GF-D8 (cell line): ENCODE measurements around the gene GPR158.

Experiments
- DNase-seq: peaks from one replicate; lab custom pipeline; 2025; lab: John Stamatoyannopoulos, UW

Gene GPR158

DNA sequence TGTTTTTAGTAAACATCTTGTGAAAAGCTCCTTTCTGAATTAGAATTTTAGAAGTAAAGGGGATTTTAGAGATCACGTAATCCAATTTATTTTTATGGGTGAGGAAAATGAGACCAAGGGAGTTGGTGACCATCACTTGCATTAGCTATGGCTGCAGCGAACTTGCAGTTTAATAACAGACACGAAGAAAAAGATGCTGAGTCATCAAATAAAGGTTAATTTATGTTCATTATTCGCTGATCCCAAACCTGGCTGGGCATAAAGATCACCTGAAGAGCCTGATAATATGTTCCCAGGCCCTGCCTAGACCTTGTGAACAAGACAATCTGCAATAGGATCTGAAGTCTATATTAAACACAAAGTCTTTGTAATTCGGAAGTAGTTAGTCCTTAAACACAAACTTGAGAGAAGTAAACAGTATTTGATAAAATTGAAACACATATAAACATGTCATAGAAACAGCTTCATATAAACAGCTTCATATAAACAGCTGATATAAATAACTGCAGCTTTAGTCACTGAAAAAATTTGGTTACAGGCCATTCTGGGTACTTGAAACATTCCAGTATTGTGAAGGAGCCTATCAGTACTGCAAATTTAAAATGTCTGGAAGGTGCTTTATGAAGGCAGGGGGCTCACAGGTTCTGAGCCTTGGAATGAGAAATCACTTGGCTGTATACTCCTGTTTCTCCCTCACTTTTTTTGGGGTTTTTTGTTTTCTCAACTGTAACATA, 16.5 kb downstream of the GPR158 start:
- no peak for DNase-seq

DNA sequence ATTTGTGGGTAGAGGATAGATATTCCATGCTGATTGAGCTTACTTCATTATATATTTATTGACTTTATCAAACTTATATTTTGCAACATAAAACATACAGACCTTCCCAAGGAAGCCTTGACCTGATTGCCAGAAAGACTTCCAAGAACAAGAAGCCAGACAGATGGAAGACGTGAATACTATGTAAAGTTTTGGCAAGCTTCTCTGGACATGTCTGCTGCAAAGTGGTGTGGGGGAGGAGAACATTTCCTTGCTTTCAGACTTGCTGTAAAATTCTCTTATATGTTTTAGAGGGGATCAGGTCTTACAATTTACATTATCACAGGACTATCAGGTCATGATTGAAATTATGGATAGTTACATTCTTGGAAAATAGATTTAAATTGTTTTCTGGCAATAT, 23.4 kb downstream of the GPR158 start:
- DNase-seq, result no peak

DNA sequence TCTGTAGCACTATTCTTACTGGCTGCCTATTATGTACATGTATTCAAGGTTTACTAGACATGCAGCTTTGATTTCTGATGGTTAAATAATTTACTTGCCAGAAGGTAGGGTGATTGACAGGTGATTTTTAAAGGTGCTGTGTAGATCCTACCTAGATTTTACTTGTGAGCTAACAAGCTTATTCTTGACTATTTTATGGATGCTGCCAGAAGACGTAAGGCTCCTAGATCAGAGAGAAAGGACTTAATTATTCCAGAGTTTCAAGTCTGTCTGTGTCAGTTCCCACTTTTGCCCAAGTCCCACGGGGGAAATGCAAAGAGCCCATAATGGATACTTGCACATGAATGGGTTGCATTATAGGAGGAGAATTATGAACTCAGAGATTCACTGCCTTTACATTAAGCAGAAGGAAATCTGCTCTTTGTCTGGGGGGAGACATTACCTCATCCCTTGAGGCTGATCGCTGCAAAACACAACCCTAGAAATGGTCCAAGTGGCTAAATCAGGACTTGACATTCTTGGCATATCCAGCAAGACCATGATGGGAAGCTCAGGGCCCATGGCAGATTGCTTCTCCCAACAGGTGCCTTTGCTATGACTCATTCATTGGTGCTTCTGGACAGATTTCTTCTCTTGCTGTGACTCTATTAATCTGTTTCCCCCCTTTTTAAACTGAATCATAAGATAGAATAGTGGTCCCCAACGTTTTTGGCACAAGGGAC, 32.1 kb downstream of the GPR158 start:
- DNase-seq, result no peak

DNA sequence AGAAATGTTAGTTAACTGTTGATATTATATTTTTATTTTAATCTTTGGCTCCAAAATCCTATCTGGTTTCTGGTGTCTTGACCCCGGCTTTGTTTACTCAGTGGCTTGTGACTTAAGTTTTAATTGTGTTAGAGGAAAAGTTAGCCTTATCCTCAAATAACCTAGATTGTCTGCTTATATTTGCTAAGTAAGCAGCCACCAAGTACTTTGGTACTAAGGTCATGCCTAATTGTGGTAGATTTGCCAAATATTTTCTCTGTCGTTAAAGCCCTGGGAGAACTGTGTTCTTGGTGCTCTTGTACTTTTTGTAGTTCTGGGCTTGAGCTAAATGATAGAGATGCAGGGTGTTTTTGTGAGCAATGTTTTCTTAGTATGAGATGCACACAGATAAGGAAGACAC, 34.8 kb downstream of the GPR158 start:
- no peak for DNase-seq

DNA sequence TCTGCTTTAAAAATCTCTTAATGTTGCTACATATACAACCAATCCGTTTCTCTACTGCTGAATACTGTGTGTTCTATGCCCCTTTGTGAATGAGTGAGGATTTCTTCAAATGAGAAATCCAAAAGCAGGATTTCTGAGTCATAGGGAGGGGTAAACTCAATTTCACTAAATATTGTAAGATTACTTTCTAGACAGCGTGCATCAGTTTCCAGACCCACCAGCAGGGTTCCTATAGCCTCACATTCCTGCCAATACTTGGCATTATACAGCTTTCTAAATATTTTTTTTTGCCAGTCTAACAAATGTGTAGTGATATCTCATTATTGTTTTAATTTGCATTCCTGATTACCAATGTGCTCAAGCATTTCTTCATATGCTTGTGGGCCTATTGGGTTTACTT, 35.5 kb downstream of the GPR158 start:
- no peak for DNase-seq

DNA sequence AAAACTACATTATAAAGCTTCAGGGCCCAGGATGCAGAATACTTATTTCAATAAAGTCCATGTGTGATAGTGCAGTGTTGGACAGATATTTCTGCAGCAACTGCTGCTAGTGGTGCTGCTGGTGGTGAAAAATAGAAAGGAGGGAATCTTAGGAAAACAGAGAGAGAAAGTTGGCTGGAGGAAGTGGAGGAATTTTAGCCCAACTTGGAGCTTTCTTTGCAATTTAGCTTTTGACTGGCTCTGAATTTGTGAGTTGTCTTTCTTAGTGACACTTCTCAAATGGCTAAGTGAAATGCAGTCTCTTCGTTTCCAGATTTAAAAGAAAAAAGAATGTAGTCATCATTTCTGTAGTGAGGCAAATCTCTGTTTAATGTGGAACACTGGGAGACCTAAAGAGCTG, 45.4 kb downstream of the GPR158 start:
- DNase-seq, result no peak

DNA sequence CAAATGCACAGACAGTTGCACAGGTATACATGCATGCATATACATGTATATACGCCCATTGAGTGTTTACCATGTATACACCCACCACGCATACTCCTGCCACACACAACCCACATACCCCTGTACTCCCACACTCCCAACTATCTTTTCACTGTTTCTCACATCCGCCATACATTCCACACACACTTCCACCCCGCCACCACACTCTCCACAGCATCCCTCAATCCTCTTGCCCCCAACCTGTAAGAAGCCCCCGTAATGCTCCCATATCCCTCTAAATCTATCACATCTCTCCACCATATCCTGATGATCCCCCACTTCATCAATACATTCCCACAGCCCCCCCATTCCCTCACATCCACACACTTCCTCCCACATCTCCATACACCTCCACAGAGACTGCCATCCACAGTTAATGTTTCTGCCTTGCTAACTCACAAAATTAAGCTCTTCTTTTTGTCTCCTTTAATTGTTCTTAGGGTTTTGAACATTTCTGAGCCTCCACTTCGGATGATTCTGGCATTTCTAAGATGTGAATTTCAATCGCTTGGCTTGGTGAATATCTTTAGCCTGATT, 47.4 kb downstream of the GPR158 start:
- no peak for DNase-seq

DNA sequence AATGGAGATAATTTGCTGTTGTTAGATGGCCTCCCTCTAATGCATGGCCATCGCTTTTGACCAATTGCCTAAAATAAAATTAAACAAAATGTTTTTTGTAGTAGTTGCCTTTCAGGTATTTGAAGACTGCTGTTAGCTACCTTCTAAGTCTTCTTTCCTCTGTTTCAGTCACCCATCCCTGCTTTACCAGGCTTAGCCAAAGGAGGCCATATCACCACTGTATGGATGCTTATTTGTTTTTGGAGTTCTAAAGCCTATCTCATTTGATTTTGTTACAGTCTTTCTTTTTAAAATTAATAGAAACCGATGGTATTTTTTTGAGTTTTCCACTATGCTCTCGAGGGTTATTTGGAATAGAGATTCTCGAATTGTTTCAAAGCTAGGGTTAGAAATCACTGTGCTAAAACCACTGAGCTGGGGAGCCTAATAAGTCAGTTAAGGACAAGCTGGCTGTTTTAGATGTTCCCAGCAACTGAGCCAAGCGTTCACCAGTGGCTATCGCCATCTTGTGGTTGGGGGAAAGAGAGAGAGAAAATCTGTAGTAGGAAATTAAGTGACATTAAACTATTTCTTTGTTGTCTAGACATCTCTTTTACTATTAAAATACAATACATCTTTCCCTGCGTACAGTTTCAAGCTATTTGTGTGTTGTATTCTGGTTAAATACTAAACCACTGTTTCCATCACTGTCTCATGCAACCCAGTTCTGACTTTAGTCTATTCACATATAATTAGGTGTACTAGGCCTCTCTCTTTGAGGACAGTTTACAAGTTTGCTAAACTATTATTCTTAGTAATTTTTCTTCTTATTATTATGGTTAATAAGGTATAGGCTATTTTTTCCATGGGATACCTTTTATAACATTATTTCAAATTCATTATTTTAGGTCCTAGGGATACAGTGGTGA, 52.2 kb downstream of the GPR158 start:
- no peak for DNase-seq

DNA sequence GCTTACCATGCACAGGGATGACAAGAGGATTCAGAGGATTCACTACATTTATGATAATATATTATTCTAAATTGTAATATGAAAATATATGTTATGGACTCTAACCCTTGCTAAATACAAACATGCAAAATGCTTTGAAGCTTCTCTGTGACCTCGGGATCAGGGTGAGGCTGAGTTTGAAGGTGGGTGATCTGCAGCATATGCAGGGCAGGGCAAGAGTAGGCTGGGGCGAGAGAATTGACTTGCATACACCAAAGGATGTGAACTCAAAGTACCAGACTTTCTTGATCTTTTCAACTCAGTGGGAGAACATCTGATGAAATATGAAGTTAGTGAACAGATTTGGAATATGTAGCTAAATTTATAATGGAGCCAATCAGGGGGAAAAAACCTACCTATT, 57.0 kb downstream of the GPR158 start:
- DNase-seq, result no peak

DNA sequence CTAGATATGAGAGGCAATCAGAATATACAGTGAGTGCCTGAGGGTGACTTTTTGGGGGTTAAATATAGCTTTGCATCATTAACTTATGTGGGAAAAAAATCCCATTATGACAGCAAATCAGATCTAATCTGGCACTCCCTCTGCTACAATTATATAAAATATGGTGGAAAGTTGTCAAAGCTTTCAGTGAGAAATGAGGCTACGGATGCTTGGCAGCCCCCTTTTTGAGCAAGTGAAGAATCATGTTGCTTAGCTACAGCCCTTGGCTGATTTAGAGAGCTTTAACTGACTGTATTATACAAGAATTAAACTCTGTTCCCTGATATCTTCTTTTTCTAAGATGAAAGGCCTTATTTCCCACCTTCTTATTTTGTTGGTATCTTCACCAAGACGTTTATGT, 57.4 kb downstream of the GPR158 start:
- no peak for DNase-seq

DNA sequence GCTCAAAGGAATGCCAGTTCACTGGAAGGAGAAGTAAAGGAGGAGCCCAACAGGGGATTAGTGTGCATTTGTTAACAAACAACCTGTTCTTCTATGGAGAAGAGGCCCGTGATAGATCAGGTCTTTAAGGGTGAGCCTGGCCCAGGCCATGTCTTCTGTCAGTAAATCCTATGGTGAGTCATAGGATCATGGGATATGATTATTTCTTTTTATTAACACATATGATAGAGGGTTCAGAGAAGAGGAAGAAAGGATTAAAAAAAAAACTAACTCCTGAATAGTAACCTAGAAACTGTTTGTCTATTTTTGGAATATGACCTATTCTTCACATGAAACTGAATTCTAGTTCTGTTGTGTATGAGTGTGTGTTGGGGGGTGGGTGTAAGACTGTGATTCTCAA, 70.4 kb downstream of the GPR158 start:
- no peak for DNase-seq

DNA sequence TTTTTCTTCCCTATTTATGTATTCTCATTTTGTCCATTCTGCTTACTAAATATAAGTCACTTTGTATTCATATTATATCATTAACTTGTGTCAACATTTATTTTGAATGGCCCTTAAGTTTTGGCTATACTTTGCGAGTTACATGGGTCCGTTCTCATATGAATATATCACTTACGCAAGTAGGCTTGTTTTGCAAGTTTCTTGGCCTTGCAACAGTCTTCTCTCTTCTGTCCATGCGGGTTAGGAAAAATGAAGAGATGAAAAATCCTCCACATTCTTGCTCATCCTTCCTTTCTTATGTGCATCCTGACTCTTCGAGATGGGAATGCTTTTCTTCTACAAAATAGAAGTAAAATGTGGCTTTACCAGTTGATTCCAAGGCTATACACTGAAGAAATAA, 82.8 kb downstream of the GPR158 start:
- DNase-seq, result no peak

DNA sequence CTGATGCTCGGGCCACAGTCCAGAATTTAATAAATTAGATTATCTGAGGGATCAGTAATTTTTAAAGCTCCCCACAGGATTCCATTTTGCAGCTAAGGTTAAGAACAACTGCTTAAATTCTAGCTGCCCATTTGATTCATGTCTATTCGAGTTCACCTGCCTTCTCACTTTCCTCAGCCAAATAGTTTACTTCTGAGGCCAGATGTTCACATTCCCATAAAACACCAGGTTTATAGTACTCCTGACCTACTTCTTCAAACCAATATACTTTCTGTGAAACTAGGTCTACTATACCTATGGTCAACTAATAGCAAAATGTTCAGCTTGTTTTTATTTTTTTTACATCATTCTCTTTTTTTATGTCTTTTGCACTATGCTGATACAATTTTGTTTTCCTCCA, 86.3 kb downstream of the GPR158 start:
- DNase-seq, result no peak

DNA sequence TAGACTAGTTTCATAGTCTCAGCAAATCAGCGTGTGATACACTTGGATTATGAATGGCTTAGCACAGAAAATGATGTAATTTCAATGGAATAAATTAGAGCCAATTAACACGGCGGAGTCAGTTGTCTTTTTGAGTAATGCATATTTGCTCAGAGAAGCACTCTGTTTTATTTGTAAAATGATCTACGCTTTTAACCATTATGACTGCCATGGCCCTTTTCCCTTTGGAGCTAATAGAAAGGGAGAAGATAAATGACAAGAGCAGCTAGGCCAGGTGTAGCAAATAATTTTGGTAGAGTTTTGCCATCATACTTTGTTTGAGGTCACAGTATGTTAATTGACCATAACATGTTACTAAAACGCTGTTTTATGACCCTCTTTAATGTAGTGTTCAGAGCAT, 86.8 kb downstream of the GPR158 start:
- DNase-seq, result no peak

DNA sequence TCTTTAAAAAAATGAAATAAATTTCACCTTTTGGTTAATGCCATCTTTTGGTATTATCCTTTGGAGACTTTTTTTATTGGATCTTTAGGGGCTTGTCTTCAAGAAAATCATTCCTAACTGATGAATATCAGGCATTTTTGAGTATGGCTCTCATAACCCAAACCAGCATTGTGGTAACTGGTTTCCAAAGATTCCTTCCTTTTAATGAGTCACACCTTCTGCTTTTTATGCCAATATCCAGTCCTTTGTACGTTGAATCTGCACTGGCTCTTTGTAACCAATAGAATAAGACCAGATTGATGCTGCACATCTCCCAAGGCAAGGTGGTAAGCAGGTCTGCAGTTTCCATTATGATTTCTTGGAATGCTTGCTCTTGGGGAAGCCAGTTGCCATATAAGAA, 89.1 kb downstream of the GPR158 start:
- DNase-seq, result no peak

DNA sequence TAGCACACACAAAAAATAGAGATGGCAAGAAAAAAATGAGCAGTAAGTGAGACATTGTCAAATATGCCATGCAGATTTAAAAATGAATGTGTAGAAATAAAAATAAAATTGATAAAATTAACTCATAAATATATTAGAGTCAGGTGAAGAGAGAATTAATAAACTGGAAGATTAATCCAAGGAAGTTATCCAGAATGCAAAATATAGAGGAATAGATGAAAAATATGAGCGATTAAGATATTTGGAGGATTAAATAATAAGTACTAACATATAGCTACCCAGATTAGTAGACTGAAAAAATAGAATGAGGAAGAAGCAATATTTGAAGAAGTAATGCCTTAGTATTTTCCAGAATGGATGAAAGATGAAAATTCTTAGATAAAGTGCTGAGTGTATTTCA, 103.4 kb downstream of the GPR158 start:
- DNase-seq, result no peak

DNA sequence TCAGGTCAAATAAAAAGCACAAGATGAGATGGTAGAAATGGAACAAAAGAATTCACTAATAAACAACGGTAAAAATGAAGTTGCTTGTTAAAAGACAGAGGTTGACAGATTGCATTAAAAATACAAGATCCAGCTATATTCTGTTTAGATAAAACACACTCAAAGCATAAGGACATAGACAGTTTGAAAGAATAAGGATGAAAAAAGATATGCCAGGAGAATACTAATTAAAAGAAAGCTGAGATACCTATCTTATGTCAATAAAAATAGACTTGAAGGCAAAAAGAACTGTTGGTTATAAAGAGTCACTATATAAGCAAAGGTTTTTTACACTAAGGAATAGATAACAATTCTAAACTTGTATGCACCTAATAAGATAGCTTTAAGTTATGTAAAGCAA, 105.3 kb downstream of the GPR158 start:
- DNase-seq, result no peak

DNA sequence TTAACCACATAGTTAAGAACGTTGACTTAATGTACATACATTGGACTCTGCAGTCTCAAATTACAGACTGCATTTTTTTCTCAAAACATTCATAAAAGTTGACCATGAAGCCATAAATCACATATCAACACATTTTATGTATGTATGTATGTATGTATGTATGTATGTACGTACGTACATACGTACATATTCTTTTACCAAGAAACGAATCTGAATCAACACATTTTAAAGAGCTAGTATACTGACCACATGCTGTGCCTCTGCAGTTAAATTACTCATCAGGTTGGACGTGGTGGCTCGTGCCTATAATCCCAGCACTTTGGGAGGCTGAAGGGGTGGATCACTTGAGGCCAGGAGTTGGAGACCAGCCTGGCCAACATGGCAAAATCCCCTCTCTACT, 105.8 kb downstream of the GPR158 start:
- no peak for DNase-seq

DNA sequence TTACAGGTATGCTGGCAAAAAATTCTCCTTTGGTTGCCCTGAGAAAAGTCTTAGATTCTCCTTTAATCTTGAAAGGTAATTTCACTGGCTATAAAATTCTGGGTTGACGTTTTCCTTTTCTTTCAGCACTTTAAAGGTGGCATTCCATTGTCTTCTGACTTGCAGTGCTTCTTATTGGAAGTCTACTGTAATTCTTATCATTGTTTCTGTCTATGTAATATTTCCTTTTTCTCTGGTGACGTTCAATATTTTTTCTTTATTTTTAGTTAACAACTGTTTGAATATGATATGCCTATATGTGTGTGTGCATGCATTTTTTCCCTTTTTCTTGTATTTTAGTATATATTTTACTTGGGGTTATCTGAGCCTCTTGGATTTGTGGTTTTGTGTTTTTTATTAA, 111.0 kb downstream of the GPR158 start:
- DNase-seq, result no peak

DNA sequence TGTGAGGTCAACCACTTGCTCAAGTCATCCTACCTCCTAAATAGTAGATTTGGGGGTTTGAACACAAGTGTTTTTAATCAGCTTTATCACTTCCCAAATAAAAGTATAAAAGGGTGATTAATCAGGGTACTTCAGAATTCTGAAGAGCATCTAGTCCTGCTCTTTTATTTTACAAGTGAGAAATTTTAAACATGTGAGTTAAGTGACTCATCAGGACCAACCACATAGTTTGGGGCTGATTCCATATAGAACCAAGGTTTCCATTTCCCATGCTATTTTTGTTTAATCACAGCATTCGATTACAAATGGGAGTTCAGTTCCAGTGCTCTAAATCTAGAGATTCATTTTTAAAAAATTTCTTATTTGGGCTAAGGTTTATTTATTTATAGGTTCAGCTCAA, 113.4 kb downstream of the GPR158 start:
- DNase-seq, result no peak

DNA sequence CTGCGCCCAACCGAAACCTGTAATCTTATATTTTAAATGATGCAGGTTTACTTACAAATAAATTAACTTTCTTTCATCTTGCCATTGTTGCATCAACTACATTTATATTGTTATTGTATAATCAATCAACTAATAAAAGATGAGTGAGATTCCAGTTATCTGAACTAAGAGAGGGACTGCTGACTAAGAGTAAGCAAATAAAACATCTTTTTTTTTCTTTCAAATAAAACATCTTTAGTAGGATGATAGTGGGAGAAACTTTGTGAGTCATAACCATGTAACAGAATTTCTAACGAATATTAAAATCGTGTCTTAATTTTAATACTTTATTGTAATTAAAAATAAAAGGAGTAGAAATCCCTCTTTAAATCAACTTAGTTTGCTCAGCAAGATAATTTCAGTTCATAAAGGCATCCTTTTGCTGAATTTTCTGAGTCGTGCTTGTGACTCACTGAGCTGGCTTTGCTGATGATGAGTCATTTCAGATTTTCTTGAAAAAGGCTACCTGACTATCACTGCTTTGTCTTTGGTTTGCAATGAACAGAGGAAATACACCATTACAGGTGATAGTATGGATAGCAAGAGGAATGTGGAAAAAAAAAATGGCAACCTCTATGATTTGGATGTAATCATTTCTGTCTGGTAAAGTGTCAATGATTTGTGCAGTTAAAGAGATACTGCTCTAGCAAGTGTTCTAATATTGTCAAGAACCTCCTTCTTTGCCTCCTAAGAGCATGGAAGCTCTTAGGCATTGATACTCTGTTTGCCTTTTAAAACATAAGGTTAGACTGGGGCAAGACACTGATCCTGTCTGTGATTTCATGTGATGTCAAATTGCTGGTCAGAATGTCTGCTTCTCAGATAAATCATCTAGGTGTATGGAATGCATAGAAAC, 119.5 kb downstream of the GPR158 start:
- no peak for DNase-seq

DNA sequence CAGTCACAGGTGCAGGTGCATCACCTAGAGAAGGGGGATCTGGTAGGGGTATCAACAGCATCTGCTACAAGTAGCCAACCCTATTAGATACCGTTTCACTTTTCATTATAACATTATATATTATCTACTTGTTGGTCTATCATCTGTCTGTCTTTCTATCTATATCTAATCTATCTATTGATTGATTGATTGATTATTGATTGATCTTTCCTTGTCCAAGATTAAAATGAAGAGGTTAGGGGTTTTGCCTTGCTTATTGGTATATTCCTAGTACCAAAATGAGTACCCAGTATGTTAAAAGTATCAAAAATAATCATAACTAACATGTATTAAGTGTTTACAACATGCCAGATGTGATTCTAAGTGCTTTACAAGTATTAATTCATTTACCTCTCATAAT, 121.5 kb downstream of the GPR158 start:
- no peak for DNase-seq
